Measurements from ENCODE around the gene CCNF.

GRCh38 chr16:2439598-2439997 lies 10.4 kb downstream of the CCNF start:
- TF ChIP-seq CTCF (IDR thresholded peaks at IDR 0.05) (no peak), POLR2A (IDR thresholded peaks at IDR 0.05) (no peak)

Measured in body of pancreas (tissue), 4 donors.